ENCODE results near the gene NOS2. TPM values are rescaled to one million over a fixed set of nuclear protein-coding genes. Genes with fewer than 3 reads are reported as not detected.
"Not testable (repeated sequence)": the region's sequence is repeated elsewhere in the genome, so short reads cannot be mapped to it uniquely, and the experiment has no call there.

Gene NOS2
- 0.12 TPM for total RNA-seq
- long read RNA-seq = 0 reads

DNA sequence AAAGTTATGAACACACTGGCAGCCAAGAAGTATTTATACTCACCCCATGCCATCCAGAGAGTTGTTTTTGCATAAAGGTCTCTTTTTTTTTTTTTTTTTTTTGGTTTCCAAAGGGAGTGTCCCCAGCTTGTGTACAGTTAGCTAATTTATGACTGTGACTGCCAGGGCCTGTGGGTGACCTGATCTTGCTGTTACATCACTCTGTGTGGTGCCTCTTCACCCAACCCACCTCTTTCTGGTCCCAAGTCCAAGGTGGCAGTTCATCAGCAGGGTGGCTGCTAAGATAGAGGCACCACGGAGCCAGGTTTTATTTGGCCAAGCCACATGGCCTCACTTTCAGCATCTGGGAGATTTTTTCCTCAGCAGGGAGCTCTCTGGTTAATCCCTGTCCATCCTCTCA, at the start of gene NOS2:
NOS2 (minus strand) TSS at position 8 of the 400 bp plus-strand sequence. CDS start 1,720 bp downstream, outside the sequence.
- ATAC-seq = no peak
- intact Hi-C loops (cut with micrococcal nuclease) = no loop called here
- DNase-seq = no peak

DNA sequence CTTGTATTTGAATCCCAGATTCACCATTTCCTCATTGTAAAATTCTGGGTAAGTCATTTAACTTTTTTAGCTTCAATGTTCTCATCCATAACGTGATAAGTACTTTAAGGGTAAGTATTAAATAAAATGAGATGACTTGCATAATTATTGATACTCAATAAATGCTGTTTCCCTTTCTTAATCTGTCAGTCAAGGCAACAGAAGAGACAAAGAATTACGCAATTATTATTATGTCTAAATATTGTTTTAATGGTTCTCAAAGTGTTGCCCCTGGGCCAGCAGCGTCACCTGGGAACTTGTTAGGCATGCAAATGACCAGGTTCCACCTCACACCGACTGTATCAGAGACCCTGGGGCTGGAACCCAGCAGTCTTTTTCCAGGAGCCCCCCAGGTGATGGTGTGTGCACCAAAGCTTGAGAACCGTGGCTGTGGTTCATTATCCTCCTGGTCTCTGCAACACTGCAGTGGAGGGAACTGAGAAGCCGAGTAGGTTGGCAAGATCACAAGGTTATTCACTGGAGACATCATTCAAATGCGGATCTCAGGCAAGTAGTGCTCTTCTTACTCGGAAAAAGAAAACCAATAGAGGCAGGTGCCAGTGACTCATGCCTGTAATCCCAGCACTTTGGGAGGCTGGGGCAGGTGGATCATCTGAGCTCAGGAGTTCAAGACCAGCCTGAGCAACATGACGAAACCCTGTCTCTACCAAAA, 49.3 kb upstream of the NOS2 start:
- DNase-seq = no peak
- intact Hi-C loops (cut with micrococcal nuclease) = no loop called here
- no peak for ATAC-seq

DNA sequence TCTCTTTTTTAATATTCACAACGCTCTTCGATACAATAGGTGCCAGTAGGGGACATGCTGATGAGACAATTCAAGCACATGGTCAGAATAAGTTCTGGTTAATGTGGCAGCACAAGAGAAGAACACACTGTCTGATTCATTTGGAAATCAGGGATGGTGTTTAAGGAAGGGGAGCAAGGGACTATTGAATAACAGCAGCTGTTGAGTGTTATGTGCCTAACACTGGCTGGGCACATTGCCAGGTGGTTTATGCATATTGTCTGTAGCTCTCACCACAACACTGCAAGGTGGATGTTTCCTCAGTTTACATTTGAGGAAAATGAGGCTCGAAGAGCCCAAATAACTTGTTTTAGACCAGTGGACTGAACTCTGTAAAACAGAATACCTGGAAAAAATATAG, 48.6 kb upstream of the NOS2 start:
- ATAC-seq (no peak), DNase-seq (no peak)
- intact Hi-C loops (cut with micrococcal nuclease) = no loop called here

DNA sequence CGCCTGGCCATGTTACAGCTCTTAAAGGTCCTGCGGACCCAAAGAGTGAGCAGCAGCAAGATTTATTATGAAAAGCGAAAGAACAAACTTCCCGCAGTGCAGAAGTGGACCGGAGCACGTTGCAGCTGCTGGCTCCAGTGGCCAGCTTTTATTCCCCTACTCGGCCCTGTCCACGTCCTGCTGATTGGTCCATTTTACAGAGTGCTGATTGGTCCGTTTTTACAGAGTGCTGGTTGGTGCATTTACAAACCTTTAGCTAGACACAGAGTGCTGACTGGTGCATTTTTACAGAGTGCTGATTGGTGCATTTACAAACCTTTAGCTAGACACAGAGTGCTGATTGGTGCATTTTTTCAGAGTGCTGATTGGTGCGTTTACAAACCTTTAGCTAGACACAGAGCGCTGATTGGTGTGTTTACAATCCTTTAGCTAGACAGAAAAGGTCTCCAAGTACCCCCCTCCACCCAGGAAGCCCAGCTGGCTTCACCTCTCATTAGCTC, 46.5 kb upstream of the NOS2 start:
- DNase-seq; intact Hi-C loops (cut with micrococcal nuclease); ATAC-seq: not testable (repeated sequence)

DNA sequence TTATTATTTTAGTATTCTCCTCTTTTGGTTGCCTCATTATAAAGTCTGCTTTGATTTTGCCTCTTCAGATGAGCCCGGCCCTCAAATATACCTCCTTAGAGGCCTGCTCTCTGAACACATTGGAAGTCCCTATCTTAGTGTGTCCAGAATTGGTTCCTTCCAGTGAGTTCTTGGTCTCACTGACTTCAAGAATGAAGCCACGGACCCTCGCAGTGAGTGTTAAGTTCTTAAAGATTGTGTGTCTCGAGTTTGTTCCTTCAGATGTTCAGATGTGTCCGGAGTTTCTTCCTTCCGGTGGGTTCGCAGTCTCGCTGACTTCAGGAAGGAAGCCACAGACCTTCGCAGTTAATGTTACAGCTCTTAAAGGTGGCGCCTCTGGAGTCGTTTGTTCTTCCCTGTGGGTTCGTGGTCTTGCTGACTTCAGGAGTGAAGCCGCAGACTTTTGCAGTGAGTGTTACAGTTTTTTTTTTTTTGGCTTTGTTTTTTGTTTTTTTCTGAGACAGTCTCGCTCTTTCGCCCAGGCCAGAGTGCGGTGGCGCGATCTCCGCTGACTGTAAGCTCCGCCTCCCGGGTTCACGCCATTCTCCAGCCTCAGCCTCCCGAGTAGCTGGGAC, 45.8 kb upstream of the NOS2 start:
- intact Hi-C loops (cut with micrococcal nuclease) = no loop called here
- no peak for DNase-seq
- no peak for ATAC-seq

DNA sequence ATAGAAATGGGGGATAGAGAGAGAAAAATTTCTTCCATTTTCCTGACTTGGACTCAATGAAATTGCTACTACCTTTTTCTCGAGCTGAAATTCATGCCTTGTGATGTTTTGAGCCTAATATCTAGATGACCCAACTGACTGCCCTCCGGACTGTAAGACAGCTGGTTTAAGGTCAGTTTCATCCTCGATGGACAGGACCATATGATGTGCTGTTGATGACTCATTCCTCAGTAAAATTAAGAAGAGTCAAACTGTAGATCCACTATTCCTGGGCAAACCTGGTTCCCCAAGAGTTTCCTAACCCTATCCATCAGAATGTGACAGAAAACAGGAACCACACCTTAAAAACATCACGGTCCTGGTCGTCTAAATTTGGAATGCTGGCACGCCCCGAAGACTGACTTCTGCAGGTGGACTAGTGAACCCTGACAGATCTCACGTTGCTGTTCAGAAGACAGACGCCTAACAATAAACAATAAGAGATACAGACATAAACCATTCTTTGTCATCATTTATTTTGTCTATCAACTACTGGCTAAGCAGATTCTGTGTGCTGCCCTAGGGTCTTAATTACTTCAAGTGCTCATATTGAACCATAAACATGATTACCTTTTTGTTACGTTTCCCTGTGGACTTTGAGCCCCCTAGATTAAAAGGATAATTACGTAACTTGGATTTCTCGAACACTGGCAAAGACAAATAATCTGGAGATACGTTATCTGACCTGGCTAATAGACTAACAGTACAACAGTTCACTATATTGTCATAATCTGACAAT, 45.1 kb upstream of the NOS2 start:
- DNase-seq (no peak), ATAC-seq (no peak)
- intact Hi-C loops (cut with micrococcal nuclease) = no loop called here

DNA sequence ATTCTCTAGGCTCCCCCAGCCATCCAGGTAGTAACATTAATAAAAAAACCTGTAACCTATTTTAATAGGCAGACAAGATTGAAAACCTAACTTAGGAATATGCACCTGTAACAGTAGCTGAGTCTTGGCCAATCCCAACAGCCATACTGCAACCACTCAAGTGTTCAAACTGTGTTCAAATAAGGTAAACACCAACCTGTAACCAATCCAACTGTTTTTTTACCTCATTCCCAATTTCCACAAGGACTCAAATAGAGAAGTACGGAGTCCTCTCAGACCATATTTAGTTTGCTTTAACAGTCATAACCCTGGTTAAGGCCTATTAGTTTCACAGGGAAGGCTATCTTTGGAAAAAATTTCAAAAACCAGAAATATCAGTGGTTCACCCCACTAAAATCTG, 40.4 kb upstream of the NOS2 start:
- ATAC-seq (no peak), DNase-seq (no peak)
- intact Hi-C loops (cut with micrococcal nuclease) = no loop called here

DNA sequence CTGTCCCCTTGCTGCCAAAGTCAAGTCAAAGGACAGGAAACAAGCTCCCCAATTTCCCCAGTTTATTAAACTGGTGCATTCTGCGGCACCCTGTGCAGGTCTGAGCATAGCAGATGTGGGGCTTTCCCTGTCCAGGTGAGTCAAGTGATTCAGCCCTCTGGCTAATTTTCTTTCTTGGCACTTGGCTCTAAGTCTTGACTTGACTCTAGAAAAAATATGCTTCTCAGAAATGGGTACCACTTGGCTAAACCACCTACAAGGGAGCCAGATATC, 40.0 kb upstream of the NOS2 start:
- intact Hi-C loops (cut with micrococcal nuclease); DNase-seq; ATAC-seq: not testable (repeated sequence)

DNA sequence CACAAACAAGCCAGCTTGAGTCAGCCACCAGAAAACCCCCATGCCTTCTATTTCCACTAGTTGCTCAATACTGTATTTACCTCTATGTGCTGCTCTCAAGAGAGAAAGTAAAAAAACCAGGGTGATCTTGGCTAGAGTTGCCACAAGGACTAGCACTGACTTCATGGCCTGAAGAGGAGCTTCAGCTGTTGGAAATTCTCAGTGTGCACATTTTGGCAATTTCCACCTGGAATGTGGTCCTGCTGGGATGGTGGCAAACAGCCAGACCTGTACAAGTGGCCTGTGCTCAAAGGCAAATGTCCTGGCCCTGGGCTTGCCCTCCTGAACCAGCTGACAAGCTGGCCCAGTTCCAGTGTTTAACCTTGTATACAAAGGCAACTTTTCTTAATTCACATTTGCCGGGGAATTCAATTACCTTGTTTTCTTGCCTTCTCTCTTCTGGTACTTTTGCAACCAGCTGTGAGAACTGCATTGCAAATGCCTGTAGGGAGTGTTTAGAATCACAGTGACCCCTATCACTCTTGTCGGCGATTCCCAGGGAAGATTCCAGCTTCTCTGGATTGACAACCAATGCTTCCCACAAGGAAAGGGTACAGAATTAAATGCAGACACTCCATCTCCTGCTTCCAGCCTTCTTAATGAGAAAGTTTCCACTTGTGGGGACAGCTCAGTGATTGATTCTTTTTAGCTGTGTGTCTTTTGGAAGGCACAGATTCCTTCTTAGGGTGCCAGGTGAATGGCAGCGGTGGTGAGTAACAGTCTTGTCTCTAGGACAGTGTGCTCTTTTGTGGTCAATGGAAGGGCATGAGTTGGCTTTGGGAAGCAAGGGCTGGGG, 39.5 kb upstream of the NOS2 start:
- peak; percentile 84 for ATAC-seq
- intact Hi-C loops (cut with micrococcal nuclease) = not testable (repeated sequence)

DNA sequence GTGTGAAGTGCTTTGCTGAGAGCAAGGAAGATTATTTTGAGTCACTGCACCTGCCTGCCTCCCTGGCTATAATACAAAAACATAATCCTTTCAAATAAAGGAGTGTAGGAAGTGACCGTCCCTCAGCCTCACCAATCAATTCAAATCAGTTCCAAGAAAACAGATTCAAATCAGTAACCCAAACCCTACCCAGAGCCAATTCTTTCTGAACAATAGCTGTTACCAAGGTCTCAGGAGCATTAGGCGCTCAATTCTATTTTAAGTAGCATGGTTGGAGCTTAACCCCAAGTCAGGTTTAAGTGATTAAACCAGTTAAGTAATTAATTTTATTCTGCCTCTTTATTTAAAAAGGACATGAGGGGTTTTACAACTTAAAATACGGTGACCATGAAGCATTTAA, 38.3 kb upstream of the NOS2 start:
- ATAC-seq; intact Hi-C loops (cut with micrococcal nuclease); DNase-seq: not testable (repeated sequence)

More for the DNA sequence above, 39.5 kb upstream of the NOS2 start:
- not testable (repeated sequence) for DNase-seq

DNA sequence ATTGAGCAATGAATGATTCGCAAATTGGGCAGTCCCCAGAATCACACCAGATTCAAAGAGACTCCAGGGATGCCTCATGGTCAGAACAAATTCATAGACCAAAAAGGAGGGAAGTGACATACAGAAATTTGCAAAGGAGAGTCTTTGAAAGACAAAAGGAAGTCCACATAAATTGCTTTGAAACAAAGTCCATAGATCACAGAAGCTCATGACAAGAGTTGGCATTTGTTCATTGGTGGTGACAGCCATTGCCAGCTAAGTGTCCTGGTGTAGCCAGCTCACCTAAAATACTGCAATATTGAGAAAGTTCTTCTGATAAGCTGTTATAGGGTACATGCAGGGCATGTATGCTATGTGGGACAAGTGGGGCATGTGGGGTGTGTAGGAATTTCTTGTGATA, 37.4 kb upstream of the NOS2 start:
- DNase-seq; intact Hi-C loops (cut with micrococcal nuclease); ATAC-seq: not testable (repeated sequence)

DNA sequence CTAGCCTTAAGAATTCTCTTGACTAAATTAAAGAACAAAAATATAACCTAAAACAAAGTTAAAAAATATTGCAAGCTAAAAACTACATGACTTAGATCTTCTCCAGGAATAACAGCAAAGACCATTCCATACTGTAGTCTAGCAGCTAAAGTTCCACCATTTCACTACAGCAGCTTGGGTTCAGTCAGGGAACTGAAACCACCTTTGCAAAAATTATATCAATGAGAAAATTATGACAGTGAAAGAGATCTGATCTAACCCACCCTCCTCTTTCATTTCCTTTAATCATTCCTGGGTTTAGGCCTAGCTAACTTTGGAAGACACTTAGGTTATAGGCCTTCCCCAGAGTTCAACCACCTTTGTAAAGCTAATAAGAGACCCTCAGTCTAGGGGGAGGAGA, 36.3 kb upstream of the NOS2 start:
- intact Hi-C loops (cut with micrococcal nuclease) = no loop called here
- no peak for ATAC-seq
- no peak for DNase-seq

DNA sequence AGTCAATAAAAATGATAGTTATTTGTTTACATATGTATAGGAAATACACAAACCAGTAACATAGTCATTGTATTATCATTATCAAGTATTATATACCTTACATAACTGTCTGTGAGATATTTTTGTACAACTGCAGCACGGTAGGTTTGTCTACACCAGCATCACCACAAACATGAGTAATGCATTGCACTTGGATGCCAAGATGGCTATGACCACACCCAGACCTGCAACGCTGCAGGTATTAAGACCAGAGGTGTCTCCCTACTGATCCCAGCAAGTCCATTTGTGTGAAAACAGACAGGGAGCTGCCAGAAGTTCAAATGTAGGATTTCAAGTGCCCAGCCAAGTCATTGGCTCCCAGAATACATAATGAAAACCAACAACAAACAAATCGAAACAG, 34.2 kb upstream of the NOS2 start:
- no peak for DNase-seq
- intact Hi-C loops (cut with micrococcal nuclease) = no loop called here
- no peak for ATAC-seq

DNA sequence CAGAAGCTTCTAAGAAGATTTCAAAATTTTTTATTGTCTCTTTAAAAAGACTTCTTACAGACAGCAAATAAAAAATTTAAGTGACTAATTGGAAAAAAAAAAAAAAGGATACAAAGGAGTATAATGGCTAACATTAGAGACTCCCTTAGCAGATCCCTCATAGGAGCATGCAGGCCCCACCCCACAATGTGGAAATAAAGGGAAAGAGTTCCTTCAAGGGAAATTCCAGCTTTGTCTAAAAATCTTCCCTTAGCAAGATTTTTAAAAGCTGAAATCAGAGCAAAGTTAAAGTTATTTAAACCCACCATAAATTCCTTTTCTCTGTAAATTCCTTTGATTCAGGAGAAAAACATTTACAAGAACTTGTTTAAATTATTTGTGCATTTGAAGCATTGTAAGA, 32.5 kb upstream of the NOS2 start:
- DNase-seq = no peak
- no peak for ATAC-seq
- intact Hi-C loops (cut with micrococcal nuclease) = no loop called here

DNA sequence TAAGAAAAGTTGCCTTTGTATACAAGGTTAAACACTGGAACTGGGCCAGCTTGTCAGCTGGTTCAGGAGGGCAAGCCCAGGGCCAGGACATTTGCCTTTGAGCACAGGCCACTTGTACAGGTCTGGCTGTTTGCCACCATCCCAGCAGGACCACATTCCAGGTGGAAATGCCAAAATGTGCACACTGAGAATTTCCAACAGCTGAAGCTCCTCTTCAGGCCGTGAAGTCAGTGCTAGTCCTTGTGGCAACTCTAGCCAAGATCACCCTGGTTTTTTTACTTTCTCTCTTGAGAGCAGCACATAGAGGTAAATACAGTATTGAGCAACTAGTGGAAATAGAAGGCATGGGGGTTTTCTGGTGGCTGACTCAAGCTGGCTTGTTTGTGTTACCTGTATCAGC, 29.6 kb upstream of the NOS2 start:
- DNase-seq; intact Hi-C loops (cut with micrococcal nuclease): not testable (repeated sequence)
- peak; percentile 57 for ATAC-seq

DNA sequence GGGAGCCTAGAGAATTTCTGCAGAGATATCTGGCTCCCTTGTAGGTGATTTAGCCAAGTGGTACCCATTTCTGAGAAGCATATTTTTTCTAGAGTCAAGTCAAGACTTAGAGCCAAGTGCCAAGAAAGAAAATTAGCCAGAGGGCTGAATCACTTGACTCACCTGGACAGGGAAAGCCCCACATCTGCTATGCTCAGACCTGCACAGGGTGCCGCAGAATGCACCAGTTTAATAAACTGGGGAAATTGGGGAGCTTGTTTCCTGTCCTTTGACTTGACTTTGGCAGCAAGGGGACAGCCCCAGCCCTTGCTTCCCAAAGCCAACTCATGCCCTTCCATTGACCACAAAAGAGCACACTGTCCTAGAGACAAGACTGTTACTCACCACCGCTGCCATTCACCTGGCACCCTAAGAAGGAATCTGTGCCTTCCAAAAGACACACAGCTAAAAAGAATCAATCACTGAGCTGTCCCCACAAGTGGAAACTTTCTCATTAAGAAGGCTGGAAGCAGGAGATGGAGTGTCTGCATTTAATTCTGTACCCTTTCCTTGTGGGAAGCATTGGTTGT, 28.9 kb upstream of the NOS2 start:
- intact Hi-C loops (cut with micrococcal nuclease); DNase-seq; ATAC-seq: not testable (repeated sequence)

DNA sequence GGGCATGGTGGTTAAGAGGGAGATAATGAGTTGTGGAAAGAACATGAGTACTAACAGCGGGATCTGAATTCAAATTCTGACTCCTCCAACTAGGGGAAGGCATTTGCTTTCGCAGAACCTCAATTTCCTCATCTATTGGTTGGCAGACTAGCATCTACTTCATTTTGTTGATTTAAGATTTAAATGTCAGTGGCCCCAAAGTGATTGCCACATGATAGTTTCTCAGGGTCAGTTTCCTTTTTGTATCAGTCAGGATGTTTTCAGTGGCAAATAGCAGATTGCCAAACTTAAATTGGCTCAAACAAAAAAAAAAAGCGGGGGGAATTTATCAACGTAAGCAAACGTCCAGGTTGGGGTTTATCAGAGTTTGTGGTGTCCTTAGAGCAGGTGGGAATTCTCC, 25.1 kb upstream of the NOS2 start:
- intact Hi-C loops (cut with micrococcal nuclease) = no loop called here
- DNase-seq (no peak), ATAC-seq (no peak)

DNA sequence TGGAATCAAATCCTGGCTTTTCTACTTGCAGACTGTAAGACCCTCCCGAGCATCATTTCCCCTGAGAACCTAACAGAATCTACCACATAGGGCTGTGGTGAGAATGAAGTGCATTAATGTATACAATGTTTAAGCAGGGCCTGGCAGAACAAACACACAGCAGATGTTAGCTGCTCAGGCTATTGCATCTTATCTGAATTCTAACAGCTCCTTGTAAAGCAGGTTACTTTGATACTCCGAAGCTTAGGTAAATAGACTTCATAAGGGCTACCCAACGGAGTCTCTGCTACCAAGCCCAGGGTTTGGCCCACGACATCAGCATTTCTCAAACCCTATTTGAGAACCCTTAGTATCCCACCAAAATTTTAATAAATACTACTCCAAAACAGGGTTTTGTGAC, 24.4 kb upstream of the NOS2 start:
- intact Hi-C loops (cut with micrococcal nuclease) = no loop called here
- DNase-seq (no peak), ATAC-seq (no peak)

DNA sequence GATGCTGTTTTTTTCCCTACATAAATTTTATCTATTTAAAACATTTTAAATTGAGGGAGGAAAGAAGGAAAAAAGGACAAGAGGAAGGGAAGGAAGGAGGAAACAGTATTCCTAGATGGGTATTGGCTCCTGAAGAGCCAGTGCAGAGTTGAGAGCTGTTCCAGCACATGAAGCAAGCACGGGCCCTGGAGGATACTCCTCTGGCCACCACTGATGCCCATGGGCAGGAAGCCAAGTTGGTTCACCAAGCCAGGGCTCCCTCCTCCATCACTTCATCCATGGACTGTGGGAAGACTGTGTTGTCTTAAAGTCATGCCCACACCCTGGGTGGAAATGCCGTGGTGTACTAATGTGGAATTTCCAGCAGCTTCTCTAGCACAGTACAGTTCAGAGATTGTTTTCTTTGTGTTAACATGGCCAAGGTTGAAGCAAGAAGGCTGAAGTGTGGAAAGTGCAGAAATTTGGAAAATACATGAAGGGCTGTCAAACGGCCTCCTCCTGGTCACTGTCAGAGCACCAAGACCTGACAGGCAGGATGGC, 23.9 kb upstream of the NOS2 start:
- ATAC-seq (no peak), DNase-seq (no peak)
- intact Hi-C loops (cut with micrococcal nuclease) = no loop called here

Data from left ventricle myocardium superior (tissue), 1 donor.